Panc1 (cell line): Measurements from ENCODE around the gene TMEM30B. TPM values are rescaled to one million over a fixed set of nuclear protein-coding genes. Genes with fewer than 3 reads are reported as not detected.

Experiments
- ATAC-seq: fragments of 200-7000 bp; cut with Tn5 transposase; 2 replicates; pipeline ENCODE4 v1.9.1; 2020; ENCODE audit warnings: mild to moderate bottlenecking, moderate library complexity
- BruUV-seq: library from RNA; stranded (reverse); fragments of 400-500 nt; replicated peaks from 2 replicates; lab custom pipeline; 2021; lab: Mats Ljungman, UMichigan
- CTCF ChIA-PET: fragments of 300-600 bp; sonication (Branson Sonifier 250); formaldehyde crosslinking; loops from one replicate; lab custom pipeline; 2022; ENCODE audit warnings: antibody characterized with exemption; lab: Charles Lee
- POLR2A ChIA-PET: fragments of 300-600 bp; sonication (Branson Sonifier 250); formaldehyde crosslinking; loops from one replicate; lab custom pipeline; 2022; ENCODE audit warnings: antibody characterized with exemption; lab: Charles Lee
- DNase-seq: peaks from one replicate; pipeline ENCODE4 v3.0.0-alpha.2; 2010; ENCODE audit warnings: low read depth, low spot score
- H3K27ac ChIP-seq: 2 replicates; pipeline ENCODE4 v1.5.1; 2011; ENCODE audit warnings: mild to moderate bottlenecking, low read length, inconsistent platforms
- H3K27me3 ChIP-seq: fragments of 200-500 bp; sonication (Bioruptor generic); 2 replicates; pipeline ENCODE4 v1.6.0; 2014; ENCODE audit warnings: low read length, inconsistent platforms; ENCODE audit not compliant: control insufficient read depth, insufficient read depth
- H3K36me3 ChIP-seq: fragments of 200-500 bp; sonication (Bioruptor generic); 2 replicates; pipeline ENCODE4 v1.5.1; 2014; ENCODE audit warnings: inconsistent platforms, mild to moderate bottlenecking, low read length, moderate library complexity; ENCODE audit not compliant: control insufficient read depth, insufficient read depth
- H3K4me1 ChIP-seq: 2 replicates; pipeline ENCODE4 v1.5.1; 2011; ENCODE audit warnings: inconsistent platforms, mild to moderate bottlenecking, low read length, moderate library complexity; ENCODE audit not compliant: control insufficient read depth, insufficient read depth
- H3K4me3 ChIP-seq, 2 experiments: 2 replicates each; pipeline ENCODE4 v1.5.1; 2011 to 2012; ENCODE audit warnings: low read depth in 2 of 2, low read length in 2 of 2, mild to moderate bottlenecking in 2 of 2, inconsistent platforms in 1 of 2, moderate library complexity in 1 of 2
- H3K9me3 ChIP-seq: fragments of 200-500 bp; sonication (Bioruptor generic); 2 replicates; pipeline ENCODE4 v1.5.1; 2014; ENCODE audit warnings: low read depth, mild to moderate bottlenecking, inconsistent platforms, low read length, moderate library complexity; ENCODE audit not compliant: control insufficient read depth, insufficient read depth
- POLR2AphosphoS5 ChIP-seq: IDR thresholded peaks from 2 replicates; pipeline ENCODE4 v1.6.1; 2012; ENCODE audit warnings: mild to moderate bottlenecking, low read depth, low read length, moderate library complexity
- SIN3A ChIP-seq: IDR thresholded peaks from 2 replicates; pipeline ENCODE4 v1.6.1; 2012; ENCODE audit warnings: low read depth, mild to moderate bottlenecking, low read length, moderate library complexity, borderline replicate concordance; ENCODE audit not compliant: insufficient read depth
- TCF7L2 ChIP-seq: IDR thresholded peaks from 2 replicates; pipeline ENCODE4 v1.6.1; 2011; ENCODE audit warnings: mild to moderate bottlenecking, low read depth, low read length, inconsistent platforms
- in situ Hi-C: cut with HindIII; loops from 2 replicates; pipeline ENCODE4 v1.10.0; 2016; ENCODE audit warnings: low sequenced_read_pairs, low pct_unique_long_range_greater_than_20kb
- intact Hi-C: fragments of 100-400 bp; cut with micrococcal nuclease; formaldehyde crosslinking; loops from one replicate; pipeline ENCODE4 v1.10.0; 2022; ENCODE audit not compliant: unreplicated experiment
- total RNA-seq: library from RNA; stranded (reverse); gene quantifications from one replicate; pipeline ENCODE4 v1.2.1, GENCODE V29; 2021; ENCODE audit not compliant: unreplicated experiment
- TF ChIP-seq, protein P1 (sequence below): fragments of 450-650 bp; IDR thresholded peaks from 2 replicates; pipeline ENCODE4 v1.5.1; 2017; ENCODE audit warnings: mild to moderate bottlenecking
- TF ChIP-seq, protein P2 (sequence below), 2 experiments: IDR thresholded peaks; 2 replicates each; pipeline ENCODE4 v1.6.1; 2011 to 2012; ENCODE audit warnings: low read depth in 2 of 2, control low read depth in 1 of 2, low read length in 1 of 2, mild to moderate bottlenecking in 1 of 2, moderate library complexity in 1 of 2; ENCODE audit not compliant: insufficient read depth in 1 of 2

Gene TMEM30B
- total RNA-seq, 1 experiment from 2014 or later: 0.10 TPM

DNA sequence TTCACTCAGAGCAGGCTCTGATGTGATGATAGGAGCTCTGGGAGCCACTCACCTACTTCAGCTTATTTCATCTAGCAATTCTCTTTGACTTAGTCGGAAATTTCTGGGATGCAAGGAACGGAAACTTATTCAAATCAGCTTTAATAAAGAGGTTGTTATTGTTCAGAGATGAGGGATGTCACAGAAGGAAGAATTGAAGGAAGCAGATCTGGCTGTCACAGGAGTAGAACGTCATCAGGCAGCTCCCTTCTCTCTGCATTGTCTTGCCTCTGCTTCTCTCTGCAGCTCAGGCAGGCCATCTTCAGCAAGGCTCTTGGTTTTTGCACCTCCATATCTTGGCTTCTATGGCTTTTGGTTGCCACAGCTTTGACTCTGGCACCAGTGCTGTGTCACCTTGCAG lies 7.6 kb upstream of the TMEM30B start:
- DNase-seq (no peak), ATAC-seq (no peak)
- intact Hi-C loops (no loop called here), in situ Hi-C loops (no loop called here)
- Histone ChIP-seq H3K9me3 (no peaks in the 10 kb centered on the region), H3K4me3 (no peak overlapping the region), H3K27ac (no peak overlapping the region), H3K27me3 (peaks cover 5% of the 10 kb centered on the region; the same call in 1 of the 2 replicates), H3K36me3 (no peaks in the 10 kb centered on the region), H3K4me1 (no peaks in the 10 kb centered on the region)
- BruUV-seq: no TSS peak
- ChIA-PET POLR2A (no interaction called here), CTCF (no interaction called here)
- no peak for TF ChIP-seq SIN3A
- no peak for TF ChIP-seq TCF7L2
- TF ChIP-seq POLR2AphosphoS5: no peak
- TF ChIP-seq, protein P1, sequence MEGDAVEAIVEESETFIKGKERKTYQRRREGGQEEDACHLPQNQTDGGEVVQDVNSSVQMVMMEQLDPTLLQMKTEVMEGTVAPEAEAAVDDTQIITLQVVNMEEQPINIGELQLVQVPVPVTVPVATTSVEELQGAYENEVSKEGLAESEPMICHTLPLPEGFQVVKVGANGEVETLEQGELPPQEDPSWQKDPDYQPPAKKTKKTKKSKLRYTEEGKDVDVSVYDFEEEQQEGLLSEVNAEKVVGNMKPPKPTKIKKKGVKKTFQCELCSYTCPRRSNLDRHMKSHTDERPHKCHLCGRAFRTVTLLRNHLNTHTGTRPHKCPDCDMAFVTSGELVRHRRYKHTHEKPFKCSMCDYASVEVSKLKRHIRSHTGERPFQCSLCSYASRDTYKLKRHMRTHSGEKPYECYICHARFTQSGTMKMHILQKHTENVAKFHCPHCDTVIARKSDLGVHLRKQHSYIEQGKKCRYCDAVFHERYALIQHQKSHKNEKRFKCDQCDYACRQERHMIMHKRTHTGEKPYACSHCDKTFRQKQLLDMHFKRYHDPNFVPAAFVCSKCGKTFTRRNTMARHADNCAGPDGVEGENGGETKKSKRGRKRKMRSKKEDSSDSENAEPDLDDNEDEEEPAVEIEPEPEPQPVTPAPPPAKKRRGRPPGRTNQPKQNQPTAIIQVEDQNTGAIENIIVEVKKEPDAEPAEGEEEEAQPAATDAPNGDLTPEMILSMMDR: no peak
- TF ChIP-seq, protein P2, sequence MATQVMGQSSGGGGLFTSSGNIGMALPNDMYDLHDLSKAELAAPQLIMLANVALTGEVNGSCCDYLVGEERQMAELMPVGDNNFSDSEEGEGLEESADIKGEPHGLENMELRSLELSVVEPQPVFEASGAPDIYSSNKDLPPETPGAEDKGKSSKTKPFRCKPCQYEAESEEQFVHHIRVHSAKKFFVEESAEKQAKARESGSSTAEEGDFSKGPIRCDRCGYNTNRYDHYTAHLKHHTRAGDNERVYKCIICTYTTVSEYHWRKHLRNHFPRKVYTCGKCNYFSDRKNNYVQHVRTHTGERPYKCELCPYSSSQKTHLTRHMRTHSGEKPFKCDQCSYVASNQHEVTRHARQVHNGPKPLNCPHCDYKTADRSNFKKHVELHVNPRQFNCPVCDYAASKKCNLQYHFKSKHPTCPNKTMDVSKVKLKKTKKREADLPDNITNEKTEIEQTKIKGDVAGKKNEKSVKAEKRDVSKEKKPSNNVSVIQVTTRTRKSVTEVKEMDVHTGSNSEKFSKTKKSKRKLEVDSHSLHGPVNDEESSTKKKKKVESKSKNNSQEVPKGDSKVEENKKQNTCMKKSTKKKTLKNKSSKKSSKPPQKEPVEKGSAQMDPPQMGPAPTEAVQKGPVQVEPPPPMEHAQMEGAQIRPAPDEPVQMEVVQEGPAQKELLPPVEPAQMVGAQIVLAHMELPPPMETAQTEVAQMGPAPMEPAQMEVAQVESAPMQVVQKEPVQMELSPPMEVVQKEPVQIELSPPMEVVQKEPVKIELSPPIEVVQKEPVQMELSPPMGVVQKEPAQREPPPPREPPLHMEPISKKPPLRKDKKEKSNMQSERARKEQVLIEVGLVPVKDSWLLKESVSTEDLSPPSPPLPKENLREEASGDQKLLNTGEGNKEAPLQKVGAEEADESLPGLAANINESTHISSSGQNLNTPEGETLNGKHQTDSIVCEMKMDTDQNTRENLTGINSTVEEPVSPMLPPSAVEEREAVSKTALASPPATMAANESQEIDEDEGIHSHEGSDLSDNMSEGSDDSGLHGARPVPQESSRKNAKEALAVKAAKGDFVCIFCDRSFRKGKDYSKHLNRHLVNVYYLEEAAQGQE (IDR thresholded peaks at IDR 0.05; ENCODE audit: insufficient read depth in 1 of 2, low read depth in 2 of 2, low read length in 1 of 2): no peak

DNA sequence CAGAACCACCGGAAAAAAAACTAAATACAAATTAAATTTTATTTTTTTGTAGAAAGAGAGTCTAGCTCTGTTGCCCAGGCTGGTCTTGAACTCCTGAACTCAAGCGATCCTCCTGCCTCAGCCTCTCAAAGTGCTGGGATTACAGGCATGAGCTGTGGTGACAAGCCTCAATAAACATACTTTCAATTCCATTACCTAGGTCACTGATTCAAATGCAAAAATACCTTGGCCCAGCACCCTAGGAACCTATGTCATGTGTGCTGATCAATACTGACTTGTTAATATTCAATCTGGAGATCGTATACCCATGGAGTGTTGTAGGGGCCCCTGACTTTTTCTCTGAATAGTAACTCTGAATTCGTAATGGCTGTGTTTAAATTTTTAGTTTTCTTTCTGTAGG lies 7.1 kb upstream of the TMEM30B start:
- no peak for DNase-seq
- Histone ChIP-seq H3K36me3 (no peaks in the 10 kb centered on the region), H3K4me3 (no peak overlapping the region), H3K9me3 (no peaks in the 10 kb centered on the region), H3K4me1 (no peaks in the 10 kb centered on the region), H3K27me3 (peaks cover 5% of the 10 kb centered on the region; the same call in 1 of the 2 replicates), H3K27ac (no peak overlapping the region)
- POLR2A ChIA-PET: no interaction called here
- TF ChIP-seq SIN3A (no peak), POLR2AphosphoS5 (no peak), TCF7L2 (no peak)
- TF ChIP-seq, protein P1: no peak
- TF ChIP-seq, protein P2 (IDR thresholded peaks at IDR 0.05; ENCODE audit: insufficient read depth in 1 of 2, low read depth in 2 of 2, low read length in 1 of 2): no peak
- in situ Hi-C loops: no loop called here
- no TSS peak for BruUV-seq
- no peak for ATAC-seq
- CTCF ChIA-PET: no interaction called here
- intact Hi-C loops: no loop called here
